ENCODE measurements around the gene THBS1. TPM values are rescaled to one million over a fixed set of nuclear protein-coding genes. Genes with fewer than 3 reads are reported as not detected.

THBS1 gene
- total RNA-seq, 1 experiment from 2014 or later = 5.4 TPM

DNA sequence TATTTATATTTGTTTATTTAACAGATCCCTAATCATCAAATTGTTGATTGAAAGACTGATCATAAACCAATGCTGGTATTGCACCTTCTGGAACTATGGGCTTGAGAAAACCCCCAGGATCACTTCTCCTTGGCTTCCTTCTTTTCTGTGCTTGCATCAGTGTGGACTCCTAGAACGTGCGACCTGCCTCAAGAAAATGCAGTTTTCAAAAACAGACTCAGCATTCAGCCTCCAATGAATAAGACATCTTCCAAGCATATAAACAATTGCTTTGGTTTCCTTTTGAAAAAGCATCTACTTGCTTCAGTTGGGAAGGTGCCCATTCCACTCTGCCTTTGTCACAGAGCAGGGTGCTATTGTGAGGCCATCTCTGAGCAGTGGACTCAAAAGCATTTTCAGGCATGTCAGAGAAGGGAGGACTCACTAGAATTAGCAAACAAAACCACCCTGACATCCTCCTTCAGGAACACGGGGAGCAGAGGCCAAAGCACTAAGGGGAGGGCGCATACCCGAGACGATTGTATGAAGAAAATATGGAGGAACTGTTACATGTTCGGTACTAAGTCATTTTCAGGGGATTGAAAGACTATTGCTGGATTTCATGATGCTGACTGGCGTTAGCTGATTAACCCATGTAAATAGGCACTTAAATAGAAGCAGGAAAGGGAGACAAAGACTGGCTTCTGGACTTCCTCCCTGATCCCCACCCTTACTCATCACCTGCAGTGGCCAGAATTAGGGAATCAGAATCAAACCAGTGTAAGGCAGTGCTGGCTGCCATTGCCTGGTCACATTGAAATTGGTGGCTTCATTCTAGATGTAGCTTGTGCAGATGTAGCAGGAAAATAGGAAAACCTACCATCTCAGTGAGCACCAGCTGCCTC, 14.7 kb downstream of the THBS1 start:
- DNase-seq (ENCODE audit: low read depth, low spot score) = no peak
- in situ Hi-C loops (cut with HindIII; ENCODE audit: low pct_unique_long_range_greater_than_20kb, low sequenced_read_pairs) = no loop called here

DNA sequence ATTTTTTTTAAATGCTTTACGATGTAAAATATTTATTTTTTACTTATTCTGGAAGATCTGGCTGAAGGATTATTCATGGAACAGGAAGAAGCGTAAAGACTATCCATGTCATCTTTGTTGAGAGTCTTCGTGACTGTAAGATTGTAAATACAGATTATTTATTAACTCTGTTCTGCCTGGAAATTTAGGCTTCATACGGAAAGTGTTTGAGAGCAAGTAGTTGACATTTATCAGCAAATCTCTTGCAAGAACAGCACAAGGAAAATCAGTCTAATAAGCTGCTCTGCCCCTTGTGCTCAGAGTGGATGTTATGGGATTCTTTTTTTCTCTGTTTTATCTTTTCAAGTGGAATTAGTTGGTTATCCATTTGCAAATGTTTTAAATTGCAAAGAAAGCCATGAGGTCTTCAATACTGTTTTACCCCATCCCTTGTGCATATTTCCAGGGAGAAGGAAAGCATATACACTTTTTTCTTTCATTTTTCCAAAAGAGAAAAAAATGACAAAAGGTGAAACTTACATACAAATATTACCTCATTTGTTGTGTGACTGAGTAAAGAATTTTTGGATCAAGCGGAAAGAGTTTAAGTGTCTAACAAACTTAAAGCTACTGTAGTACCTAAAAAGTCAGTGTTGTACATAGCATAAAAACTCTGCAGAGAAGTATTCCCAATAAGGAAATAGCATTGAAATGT, 15.6 kb downstream of the THBS1 start:
- no peak for DNase-seq (ENCODE audit: low read depth, low spot score)
- in situ Hi-C loops (cut with HindIII; ENCODE audit: low pct_unique_long_range_greater_than_20kb, low sequenced_read_pairs) = no loop called here

DNA sequence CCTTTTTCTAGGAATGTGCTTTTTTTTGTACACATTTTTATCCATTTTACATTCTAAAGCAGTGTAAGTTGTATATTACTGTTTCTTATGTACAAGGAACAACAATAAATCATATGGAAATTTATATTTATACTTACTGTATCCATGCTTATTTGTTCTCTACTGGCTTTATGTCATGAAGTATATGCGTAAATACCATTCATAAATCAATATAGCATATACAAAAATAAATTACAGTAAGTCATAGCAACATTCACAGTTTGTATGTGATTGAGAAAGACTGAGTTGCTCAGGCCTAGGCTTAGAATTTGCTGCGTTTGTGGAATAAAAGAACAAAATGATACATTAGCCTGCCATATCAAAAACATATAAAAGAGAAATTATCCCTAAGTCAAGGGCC, 16.5 kb downstream of the THBS1 start:
- in situ Hi-C loops (cut with HindIII; ENCODE audit: low pct_unique_long_range_greater_than_20kb, low sequenced_read_pairs) = no loop called here
- DNase-seq (ENCODE audit: low read depth, low spot score) = no peak

DNA sequence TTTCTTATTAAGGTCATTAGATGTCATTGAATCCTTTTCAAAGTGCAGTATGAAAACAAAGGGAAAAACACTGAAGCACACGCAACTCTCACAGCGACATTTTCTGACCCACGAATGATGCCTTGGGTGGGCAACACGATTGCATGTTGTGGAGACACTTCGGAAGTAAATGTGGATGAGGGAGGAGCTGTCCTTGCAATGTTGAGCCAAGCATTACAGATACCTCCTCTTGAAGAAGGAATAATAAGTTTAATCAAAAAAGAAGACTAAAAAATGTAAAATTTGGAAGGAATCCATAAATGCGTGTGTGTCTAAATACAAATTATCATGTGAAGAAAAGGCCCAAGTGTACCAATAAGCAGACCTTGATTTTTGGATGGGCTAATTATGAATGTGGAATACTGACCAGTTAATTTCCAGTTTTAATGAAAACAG, 16.9 kb downstream of the THBS1 start:
- DNase-seq (ENCODE audit: low read depth, low spot score) = no peak
- in situ Hi-C loops (cut with HindIII; ENCODE audit: low pct_unique_long_range_greater_than_20kb, low sequenced_read_pairs) = no loop called here

DNA sequence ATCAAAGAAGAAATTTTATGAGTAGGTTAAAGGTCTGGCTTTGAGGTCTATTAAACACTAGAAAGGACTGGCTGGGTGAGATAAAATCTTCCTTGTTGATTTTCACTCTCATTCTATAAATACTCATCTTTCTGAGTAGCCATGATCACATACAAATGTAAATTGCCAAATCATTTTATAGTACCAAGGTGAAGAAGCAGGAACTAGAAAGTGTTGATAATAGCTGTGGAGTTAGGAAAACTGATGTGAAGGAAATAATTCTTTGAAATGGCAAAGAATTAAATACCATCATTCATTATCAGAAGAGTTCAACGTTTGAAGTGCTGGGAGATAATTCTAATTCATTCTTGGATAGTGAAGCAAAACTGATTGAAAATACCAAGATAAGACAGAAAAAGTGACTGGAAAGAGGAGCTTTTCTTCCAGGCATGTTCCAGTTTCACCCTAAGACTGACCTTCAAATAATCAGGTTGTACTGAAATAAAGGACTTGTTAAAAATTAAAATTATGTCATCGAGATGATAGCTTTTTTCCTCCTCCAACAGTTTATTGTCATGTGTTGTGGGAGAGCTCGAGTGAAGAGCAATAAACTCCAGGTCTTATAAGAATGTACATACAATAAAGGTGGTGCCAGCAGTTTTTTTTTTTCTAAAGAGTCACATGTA, 17.4 kb downstream of the THBS1 start:
- in situ Hi-C loops (cut with HindIII; ENCODE audit: low pct_unique_long_range_greater_than_20kb, low sequenced_read_pairs) = no loop called here
- no peak for DNase-seq (ENCODE audit: low read depth, low spot score)

DNA sequence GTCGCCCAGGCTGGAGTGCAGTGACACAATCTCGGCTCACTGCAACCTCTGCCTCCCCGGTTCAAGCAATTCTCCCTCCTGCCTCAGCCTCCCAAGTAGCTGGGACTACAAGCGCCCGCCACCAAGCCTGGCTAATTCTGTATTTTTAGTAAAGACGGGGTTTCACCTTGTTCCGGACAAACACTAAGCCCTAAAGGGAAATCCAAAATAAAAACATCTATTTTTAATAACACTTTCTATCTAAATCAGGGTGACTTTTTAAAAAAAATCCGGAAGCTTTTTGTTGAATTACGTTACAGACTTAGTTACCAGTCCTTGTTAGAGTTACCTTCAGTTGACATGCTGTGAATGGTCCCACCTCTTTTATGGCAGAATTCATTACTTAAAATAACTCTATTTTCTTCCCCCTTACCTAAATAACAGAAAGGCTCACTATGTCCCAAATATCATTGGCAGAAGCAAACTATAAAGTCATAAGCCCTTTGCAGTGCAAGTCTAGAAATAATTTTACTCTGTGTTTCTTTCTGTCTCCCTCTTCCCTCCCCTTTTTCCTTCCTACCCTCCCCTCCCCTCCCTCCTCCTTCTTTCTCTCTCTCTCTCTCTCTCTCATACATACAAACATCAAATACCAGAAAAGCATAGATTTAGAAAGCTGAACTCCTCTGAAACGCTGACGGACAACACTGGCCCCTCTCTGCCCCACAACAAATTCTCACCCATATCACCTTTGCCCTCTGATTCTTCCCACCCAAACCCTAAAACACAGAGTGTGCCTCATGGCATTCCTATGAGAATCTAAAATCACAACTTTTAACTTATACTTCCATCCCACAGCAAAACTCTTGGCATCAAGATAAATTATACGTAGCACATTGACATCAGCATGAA, 18.3 kb downstream of the THBS1 start:
- DNase-seq (ENCODE audit: low read depth, low spot score) = no peak
- in situ Hi-C loops (cut with HindIII; ENCODE audit: low pct_unique_long_range_greater_than_20kb, low sequenced_read_pairs) = no loop called here

DNA sequence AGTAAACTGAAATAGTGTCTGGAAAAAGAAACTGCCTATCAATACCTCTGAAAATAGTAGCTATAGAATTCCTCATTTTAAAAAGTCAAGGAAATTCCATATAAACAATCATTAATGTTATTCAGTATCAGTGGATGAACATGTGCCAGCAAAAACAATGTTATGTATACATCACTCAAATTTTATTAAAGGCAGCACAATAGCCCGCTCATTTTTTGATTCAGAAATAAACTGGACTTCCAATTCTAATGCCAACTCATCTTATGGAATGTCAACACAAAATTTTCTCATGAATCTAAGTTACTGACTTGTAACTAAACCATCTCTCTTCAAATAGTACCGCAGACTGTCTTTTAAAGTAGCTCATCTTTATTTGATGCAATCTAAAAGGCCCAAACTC, 19.0 kb downstream of the THBS1 start:
- in situ Hi-C loops (cut with HindIII; ENCODE audit: low pct_unique_long_range_greater_than_20kb, low sequenced_read_pairs) = no loop called here
- no peak for DNase-seq (ENCODE audit: low read depth, low spot score)

DNA sequence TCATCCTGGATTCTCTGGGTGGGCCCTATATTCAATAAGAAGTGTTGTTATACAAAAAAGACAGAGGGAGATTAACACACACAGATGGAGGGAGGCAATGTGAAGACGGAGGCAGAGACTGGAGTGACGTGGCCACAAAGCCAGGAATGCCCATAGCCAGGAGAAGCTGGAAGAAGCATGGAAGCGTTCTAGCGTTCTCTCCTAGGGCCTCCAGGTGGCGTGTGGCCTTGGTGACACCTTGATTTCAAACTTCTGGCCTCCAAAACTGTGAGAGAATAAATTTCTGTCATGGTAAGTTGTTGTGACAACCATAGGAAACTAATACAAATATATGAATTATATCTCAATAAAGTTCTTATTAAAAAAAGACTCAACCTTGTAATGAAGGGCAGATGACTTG, 21.3 kb downstream of the THBS1 start:
- in situ Hi-C loops (cut with HindIII; ENCODE audit: low pct_unique_long_range_greater_than_20kb, low sequenced_read_pairs) = no loop called here
- peak; percentile 40 for DNase-seq (ENCODE audit: low read depth, low spot score)

DNA sequence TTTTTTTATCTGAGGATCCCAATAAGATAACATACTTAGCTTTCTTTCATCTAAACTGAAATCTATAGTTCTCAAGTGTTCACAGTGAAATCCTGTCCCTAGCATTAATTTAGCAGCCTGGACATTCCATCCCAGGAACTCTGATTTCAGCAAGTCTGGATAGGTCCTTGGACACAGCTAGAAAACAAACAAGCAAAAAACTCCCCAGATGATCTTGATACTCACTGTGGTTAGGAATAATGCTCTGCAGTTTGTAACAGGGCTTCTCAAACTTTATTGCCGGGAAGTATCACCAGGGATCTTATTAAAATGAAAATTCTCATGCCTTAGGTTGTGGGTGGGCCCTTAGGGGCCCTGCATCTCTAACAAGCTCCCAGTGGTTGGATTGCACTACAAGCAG, 24.3 kb downstream of the THBS1 start:
- no peak for DNase-seq (ENCODE audit: low read depth, low spot score)
- in situ Hi-C loops (cut with HindIII; ENCODE audit: low pct_unique_long_range_greater_than_20kb, low sequenced_read_pairs) = no loop called here

DNA sequence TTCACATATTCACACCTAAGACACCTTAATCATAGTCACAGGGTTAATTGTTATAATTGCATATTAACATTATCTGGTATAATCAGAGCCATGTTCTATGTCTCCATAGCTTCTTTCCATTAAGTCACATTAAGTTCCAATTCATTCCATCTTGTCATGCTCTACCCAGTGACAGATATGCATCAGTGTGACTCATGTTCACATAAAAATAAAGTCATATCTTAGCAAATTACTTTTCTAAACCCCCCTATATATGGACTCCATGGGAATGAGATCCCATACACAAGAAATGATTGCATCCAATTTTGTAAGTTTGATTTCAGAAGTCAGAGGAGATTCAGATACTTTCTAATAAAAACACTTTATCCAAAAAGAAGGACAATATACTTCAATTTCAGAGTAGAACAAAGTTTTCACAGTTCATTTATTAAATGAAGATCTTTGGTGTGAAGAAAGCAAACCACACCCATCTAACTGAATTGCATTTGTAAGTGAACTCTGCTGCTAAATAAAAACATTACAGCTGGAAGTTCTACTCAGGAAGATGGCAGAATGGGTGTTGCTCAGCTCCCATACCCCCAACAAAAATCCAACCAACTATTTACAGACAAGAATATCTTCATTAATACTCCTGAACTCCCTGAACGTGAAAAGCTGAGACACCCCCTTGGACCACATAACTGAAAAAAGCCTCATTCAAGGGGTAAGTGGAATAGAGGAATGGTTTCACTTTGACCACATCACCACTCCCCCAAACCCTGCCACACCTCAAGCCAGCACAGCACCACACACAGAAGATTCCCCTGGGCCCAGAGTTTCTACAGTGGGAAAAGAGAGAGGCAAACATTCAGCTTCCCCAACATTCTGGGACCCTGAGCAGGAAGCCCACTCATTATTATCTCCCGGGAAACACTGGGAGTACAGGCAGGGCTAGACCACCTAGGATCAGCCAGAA, 27.6 kb downstream of the THBS1 start:
- in situ Hi-C loops (cut with HindIII; ENCODE audit: low pct_unique_long_range_greater_than_20kb, low sequenced_read_pairs) = no loop called here
- no peak for DNase-seq (ENCODE audit: low read depth, low spot score)

DNA sequence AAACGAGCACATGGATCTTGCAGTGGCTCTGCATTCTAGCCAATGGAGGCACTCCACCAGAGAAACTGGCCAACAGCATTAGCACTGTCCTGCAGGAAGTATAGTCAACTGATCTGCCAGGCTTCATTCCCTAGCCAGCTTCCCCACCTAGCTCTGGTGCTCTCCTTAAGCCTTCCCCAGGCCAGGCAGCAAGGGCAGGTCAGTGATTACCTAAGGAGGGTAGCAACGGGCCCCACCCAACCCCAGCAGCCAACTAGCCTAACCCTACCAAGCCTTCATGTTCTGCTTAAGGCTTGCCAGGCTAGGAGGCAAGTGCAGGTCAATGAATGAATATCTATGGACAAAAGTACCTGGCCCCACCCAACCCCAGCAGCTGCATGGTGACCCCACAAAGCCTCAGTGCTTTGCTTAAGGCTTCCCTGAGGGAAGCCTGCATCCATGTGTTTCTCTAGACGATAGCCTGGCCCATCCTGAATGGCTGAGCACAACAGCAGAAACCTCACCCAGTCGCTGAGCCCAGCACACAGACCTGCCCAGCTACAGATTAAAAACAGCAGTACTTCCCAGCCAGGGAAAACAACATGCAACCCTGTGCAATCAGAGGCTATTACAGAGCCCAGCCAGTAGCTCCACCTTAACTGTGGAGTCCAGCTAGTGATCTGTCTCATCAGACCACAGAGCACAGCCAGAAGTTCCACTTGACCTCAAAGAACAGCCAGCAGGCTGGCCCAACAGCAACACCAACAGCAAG, 28.5 kb downstream of the THBS1 start:
- no peak for DNase-seq (ENCODE audit: low read depth, low spot score)
- in situ Hi-C loops (cut with HindIII; ENCODE audit: low pct_unique_long_range_greater_than_20kb, low sequenced_read_pairs) = no loop called here

DNA sequence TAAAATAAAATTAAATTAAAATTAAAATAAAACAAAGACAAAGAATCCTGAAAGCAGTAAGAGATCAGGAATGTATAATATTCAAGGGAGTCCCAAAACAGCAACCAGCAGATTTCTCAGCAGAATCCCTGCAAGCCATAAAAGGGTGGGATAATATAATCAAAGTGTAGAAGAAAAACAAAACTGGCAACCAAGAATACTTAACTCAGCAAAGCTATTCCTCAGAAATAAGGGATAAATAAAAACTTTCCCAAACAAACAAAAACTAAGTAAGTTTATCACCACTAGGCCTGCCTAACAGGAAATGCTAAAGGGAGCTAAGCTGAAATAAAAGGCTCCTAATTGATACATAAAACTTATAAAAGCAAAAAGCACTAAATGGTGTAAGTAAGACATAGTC, 29.8 kb downstream of the THBS1 start:
- in situ Hi-C loops (cut with HindIII; ENCODE audit: low pct_unique_long_range_greater_than_20kb, low sequenced_read_pairs) = no loop called here
- no peak for DNase-seq (ENCODE audit: low read depth, low spot score)

DNA sequence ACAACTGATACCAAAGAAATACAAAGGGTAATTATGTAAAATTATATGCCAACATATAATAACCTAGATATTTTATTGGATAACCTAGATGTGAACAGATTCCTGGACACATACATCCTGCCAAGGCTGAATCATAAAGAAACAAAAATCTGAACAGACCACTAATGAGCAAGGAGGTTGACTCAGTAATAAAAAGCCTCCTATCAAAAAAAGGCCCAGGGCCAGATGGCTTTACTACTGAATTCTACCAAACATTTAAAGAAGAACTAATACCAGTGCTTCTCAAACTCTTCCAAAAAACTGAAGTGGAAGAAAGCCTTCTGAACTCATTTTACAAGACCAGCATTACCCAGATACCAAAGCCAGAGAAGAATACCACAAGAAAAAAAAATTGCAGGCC, 32.4 kb downstream of the THBS1 start:
- in situ Hi-C loops (cut with HindIII; ENCODE audit: low pct_unique_long_range_greater_than_20kb, low sequenced_read_pairs) = no loop called here
- DNase-seq (ENCODE audit: low read depth, low spot score) = no peak

DNA sequence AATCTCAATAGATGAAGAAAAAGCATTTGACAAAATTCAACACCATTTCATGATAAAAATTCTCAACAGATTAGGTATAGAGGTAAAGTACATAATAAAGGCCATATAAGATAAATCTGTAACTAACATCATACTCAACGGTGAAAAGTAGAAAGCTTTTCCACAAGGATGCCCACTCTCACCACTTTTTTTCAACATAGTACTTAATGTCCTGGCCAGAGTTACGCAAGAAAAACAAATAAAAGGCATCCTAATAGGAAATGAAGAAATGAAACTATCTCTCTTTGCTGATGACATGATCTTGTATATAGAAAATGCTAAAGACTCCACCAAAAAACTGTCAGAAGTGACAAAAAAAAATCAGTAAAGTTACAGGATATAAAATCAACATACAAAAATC, 33.0 kb downstream of the THBS1 start:
- no peak for DNase-seq (ENCODE audit: low read depth, low spot score)
- in situ Hi-C loops (cut with HindIII; ENCODE audit: low pct_unique_long_range_greater_than_20kb, low sequenced_read_pairs) = no loop called here

DNA sequence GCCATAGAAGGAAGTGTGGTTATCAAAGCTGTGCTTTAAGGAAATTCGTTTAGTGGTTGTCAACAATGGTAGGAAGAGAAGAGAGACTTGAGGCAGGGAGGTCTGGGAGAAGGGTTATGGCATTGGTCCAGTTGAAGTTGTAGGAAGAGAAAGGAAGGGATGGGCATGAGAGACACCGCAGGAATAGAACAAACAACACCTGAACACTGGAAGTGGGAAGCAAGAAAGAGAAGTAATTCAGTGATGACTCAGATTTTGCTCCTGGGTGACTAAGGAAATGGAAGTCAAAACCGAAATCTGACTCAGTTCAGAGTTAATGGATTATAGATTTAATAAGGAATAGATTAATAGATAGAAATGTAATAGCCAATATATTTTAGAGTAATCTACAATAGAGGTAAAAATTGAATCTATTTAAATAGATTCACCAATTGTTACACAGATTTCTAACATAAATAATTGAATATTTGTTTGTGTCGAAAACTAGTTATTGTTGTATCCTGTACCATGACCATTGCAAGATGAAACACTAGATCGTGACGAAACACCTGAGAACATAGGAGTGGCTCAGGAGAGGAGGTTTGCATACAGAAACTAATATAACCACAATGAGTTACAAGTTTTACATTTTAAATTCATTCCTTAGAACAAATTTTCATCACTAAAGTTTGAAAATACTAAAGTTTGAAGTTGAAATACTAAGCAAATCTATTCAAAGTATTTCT, 36.0 kb downstream of the THBS1 start:
- in situ Hi-C loops (cut with HindIII; ENCODE audit: low pct_unique_long_range_greater_than_20kb, low sequenced_read_pairs) = no loop called here
- no peak for DNase-seq (ENCODE audit: low read depth, low spot score)
